NCI-H345 (cell line): ENCODE results near the gene DCAF4.
A peak's percentile ranks its signal among the peaks of the same experiment; 100 is the strongest.

Experiments used
- DNase-seq: peaks from one replicate; lab custom pipeline; 2025; lab: John Stamatoyannopoulos, UW

The DCAF4 gene

DNA sequence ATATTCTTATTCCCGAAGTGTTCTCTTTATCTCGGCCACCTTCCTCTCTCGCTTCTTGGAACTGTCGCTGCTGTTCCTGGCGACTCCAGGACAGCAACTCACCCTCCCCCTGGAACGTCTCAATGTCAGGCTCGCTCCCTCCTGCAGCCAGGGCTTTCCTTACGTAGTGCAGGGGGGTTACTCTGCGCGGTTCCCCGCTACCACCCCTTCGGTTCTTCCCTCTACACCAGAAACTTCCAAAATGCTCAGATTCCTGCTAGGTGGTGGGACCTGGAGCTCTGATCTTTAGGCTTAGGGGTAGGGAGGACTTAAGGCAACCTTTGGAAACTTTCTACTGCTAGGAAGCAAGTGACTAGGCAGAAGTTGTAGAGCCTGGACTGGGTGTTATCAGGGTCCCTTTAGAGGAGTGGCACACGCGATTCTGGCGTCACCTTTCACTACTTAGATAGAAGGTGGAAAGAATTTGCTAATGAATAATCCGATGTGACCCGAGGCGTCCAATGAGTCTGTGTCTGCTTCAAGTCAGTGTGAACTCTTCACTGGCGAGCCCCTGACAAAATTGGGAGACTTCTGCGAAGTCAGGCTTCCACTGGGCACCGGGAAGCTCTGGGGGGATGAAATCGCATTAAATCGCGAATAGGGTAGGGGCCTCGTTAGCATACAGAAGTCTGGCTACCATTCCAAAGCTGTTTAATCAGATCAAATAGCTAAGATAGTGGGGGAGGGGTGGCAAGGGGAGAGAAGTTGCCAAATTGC is 31.5 kb upstream of the DCAF4 start:
- DNase-seq: no peak

DNA sequence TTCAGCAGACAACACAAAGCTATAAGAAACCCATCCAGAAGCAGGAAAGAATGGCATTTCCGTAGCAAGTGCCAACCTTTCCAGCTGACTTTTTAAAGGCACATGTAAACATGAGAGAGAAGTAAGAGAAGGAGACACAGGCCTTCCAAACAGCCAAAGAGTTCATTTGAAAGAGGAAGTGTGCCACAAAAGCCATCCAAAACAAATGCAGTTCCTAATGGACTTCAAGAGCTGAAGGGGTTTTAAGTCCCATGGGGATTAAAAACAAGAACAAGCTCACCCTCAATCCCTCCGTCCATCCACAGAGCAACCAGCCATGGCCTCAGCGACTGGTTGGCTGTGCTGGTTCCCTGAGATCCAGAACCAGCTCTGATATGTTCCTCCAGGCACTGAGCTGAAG is 27.8 kb upstream of the DCAF4 start:
- DNase-seq: no peak

GRCh38 chr14:72901361-72901760 is 24.9 kb upstream of the DCAF4 start:
- no peak for DNase-seq

- DNase-seq: no peak
Observed at GRCh38 chr14:72902801-72903530, 23.3 kb upstream of the DCAF4 start.

DNA sequence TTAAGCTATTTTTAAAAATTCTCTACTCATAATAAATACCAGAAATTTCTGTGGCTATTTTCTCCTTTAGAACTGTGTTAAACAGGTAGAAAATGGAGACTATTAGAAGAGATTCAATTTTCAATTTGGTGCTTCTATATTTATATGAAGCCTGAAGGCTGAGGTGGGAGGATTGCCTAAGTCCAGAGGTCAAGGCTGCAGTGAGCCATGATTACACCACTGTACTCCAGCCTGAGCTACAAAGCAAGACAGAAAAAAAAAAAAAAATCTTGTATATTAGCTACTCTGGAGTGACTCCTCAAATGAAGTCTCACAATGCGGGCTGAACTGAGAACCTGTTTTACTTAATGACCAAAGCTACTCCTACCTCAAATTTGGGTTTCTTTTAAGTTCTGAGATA is 22.5 kb upstream of the DCAF4 start:
- no peak for DNase-seq

DNA sequence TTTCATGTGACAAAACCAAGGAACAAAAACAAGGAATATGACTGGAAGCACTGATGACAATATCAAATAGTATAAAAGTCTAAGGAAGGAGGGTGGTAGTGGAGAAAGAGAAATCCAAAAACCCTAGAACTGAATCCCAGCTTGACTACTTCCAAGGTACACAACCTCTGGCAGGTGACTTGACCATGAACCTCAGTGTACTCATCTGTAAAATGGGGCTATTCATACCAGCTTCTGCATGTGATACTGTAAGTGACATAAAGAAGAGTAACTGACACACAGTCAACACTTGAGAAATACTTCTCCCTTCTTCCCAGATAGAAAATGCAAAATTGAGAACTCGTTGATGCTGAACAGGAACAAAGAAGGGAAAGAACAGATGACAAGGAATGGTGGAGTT is 22.0 kb upstream of the DCAF4 start:
- DNase-seq: no peak

DNA sequence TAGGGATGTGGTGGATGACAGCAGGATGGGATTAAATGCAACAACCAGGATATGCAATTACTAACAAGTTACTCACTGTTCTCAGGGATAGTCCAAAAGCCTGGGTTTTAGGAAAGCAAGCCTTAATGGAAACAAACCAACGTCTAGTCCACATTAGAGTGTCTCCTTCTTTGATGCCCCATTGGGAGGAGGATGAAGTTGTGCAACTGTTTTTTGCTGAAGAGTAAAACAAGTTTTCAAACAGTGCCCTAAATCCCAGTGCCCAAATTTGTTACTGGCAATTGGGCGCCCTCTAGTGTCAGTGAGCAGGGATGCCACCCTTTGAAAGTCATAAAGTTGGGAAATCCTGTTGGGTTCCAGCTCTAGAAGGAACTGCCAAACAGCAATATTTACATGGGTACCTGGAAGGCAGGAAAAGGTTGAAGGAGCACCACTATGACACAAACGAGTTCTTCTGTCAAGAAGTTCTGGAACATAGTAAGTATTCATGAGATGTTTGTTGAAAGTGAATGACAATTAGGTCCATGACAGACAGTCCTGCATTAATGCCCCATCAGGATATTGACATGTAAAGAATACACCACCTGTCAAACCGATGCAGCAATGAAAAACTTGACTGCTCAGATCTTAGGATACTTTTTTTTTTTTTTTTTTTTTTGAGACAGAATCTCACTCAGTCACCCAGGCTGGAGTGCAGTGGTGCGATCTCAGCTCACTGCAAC is 21.3 kb upstream of the DCAF4 start:
- peak; percentile 54 for DNase-seq

- no peak for DNase-seq
Observed at GRCh38 chr14:72906316-72906715, 19.9 kb upstream of the DCAF4 start.

DNA sequence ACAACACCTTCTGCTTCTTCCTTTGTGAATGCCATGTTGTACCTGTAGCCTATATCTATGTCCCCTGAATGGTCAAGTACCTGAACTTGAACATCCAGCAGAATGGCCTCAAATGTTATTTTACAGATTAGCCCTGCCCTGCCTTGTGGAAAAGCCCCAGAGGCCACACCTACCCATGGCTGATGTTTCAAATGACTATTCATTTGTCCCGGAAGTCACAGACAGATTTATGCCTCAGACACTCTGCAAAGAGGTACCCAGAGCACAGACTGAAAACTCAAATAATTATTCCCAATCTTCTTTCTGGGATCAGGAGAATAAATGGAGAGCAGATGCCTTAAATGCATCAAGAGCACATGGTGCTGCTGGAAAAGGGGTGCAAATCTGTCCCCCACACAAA is 19.4 kb upstream of the DCAF4 start:
- DNase-seq: no peak

DNA sequence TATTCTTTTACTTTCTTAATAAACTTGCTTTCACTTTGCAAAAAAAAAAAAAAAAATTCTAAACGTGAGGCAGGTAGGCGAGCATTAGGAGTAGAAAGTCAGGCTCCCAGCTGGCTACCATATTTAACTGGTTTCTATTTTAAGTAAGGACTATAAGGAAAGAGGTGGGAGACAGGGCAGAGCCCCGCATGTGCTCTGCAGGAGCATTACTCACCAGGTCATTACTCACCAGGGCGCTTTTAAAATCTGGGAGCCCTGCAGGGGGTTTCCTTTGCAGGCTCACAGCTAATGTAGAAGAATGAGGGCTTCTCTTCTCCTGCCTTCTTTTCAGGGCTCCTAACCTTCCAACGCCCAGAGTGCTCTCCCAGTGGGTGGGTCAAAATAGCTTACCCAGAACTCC is 18.4 kb upstream of the DCAF4 start:
- no peak for DNase-seq

DNA sequence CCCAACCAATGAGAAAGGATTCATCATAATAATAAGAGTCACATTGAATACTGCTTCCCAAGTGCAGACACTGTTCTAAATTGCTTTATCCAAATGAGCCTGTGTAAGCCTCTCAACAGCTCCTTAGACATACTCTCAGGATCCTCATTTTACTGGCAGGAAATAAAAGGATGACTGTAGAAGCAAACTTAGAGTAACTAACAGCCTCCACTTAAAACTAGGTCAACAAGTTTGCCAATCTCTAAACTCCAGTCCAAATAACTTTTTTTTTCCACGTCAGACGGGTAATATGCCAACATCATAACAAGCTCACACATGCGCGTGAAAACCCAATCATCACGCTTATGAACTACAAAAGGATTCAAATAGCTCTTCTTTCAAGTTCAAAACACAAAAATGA is 17.1 kb upstream of the DCAF4 start:
- no peak for DNase-seq

GRCh38 chr14:72913809-72914208 is 12.5 kb upstream of the DCAF4 start:
- no peak for DNase-seq

GRCh38 chr14:72916174-72916573 is 10.1 kb upstream of the DCAF4 start:
- no peak for DNase-seq

GRCh38 chr14:72917094-72917802 is 9.0 kb upstream of the DCAF4 start:
- DNase-seq: no peak

DNA sequence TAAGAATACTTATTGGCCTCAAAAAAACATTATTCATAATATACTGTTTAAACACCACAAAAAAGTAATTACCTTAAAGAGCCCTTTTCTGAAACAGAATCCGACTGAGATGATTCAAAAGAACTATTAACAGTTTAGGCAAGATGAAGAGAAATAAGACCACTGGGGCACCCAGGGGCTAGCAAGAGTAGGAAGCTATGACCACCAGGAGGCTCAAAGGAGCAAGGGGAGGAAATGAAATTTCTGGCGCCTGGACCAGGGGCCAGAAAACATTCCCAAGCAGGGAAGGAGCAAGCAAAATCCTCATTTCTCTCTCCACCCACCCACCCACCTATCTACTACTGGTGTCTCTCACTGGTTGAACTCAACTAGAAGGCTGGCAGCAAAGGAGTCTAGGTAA is 6.3 kb upstream of the DCAF4 start:
- no peak for DNase-seq

DNA sequence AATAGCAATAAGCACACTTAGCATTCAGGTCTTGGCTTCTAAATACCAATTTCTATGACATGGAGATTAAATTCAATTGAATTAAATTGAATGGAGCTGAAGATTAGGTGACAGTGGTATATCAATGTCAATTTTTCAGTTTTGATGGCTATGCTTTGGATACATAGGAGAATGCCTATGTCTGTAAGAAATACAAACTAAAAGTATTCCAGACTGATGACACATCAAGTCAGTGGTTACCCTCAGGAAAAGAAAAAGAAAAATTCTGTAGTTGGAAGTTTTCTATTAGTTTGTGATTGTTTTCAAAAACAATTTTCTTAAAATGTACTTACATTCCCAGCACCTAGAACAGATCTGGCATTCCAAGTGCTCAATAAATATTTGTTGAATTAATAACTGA is 4.9 kb upstream of the DCAF4 start:
- DNase-seq: no peak

DNA sequence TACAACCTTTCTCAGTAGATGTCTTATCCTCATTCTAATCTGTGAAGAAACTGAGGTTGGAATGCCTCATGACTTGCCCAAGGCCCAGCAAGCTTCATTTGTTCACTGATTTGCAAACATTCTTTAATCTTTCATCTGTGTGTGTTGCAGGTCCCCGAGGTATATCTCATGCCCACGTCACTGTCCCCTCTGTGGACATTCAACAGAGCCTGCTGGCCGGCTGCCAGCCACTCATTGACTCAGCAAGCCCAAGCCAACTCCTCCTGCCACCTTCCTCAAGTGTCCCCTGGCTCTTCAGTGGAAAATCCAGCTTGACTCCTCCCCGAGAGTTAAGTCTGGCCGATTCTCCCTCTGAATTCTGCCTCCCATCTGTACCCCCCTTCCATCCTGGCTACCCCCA is 1.9 kb upstream of the DCAF4 start:
- peak; percentile 46 for DNase-seq

- no peak for DNase-seq
Observed at GRCh38 chr14:72925171-72925759, 999 bp upstream of the DCAF4 start.

- DNase-seq: no peak
Observed at GRCh38 chr14:72925815-72926291, 411 bp upstream of the DCAF4 start.

DNA sequence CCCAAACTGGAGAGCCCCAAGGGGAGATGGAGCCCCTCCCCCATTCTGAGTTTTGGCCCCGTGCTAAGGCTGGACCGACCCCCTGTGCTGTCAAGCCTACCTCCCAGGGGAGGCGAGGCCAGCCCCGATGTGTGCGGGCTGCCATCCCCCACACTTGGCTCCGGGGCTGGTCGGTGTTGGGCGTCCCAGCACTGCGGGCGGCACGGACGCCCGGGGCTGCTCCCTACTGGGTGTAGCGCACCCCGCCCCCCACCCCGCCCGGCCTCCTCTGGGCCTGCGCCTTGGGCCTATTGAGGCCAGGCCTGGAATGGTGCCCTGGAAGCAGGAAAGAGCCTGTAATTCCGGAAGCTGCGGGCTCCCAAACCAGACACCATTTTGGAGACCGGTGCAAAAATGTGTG is 2.6 kb downstream of the DCAF4 start:
- no peak for DNase-seq

DNA sequence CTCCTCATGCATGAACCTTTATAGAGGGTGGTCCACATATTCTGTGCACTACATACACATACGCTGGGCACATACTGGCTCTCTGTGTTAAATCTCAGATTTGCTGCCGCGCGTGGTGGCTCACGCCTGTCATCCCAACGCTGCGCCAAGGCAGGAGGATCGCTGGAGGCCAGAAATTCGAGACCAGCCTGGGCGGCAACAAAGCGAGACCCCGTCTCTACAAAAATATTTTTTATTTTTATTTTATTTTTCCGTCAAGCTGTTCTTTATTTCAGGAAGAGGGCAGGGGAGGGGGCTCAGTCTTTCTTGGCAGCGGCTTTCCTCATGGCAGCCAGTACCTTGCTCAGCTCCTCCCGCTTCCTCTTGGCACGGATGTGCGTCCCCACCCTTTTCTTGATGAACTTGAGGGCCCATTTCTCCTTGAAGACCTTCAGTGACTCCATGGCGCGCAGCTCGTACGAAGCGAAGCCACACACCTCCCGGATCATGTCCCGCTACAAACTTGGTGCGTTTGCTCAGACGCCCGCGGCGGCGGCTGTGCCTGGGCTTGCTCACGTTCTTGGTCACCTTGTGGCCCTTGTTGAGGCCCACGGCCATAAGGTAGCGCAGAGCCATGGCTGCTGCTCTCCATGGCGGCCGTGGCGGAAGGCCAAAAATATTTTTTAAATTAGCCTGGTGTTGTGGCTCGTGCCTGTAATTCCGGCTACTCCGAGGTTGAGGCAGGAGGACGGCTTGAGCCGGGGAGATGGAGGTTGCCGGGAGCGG is 3.2 kb downstream of the DCAF4 start:
- no peak for DNase-seq
